Ectodermal cell (in vitro differentiated cells): Measurements from ENCODE around the gene SPIN1.

ENCODE experiments used
- H3K27ac ChIP-seq: 2 replicates; pipeline ENCODE4 v1.7.0; 2013; ENCODE audit warnings: mild to moderate bottlenecking, low read depth, low read length; ENCODE audit not compliant: insufficient read depth, poor library complexity, severe bottlenecking
- H3K27me3 ChIP-seq: 2 replicates; pipeline ENCODE4 v1.7.0; 2013; ENCODE audit warnings: mild to moderate bottlenecking, low read length; ENCODE audit not compliant: insufficient read depth, control insufficient read depth, poor library complexity, severe bottlenecking
- H3K36me3 ChIP-seq: one replicate; pipeline ENCODE4 v1.7.0; 2013; ENCODE audit warnings: low read length; ENCODE audit not compliant: control insufficient read depth, insufficient read depth
- H3K4me1 ChIP-seq: one replicate; pipeline ENCODE4 v1.7.0; 2013; ENCODE audit warnings: low read length; ENCODE audit not compliant: control insufficient read depth, insufficient read depth
- H3K4me3 ChIP-seq: 2 replicates; pipeline ENCODE4 v1.7.0; 2013; ENCODE audit warnings: low read depth, low read length, control low read depth; ENCODE audit not compliant: insufficient read depth
- H3K9me3 ChIP-seq: 2 replicates; pipeline ENCODE4 v1.7.0; 2013; ENCODE audit warnings: mild to moderate bottlenecking, low read length, moderate library complexity; ENCODE audit not compliant: control insufficient read depth
- WGBS, 2 experiments: methylation state at CpG; one replicate each; pipeline ENCODE4 v1.1.7; 2013; ENCODE audit warnings: missing lambda C conversion rate in 2 of 2; 5-methylcytosine and 5-hydroxymethylcytosine counted together

Gene SPIN1

DNA sequence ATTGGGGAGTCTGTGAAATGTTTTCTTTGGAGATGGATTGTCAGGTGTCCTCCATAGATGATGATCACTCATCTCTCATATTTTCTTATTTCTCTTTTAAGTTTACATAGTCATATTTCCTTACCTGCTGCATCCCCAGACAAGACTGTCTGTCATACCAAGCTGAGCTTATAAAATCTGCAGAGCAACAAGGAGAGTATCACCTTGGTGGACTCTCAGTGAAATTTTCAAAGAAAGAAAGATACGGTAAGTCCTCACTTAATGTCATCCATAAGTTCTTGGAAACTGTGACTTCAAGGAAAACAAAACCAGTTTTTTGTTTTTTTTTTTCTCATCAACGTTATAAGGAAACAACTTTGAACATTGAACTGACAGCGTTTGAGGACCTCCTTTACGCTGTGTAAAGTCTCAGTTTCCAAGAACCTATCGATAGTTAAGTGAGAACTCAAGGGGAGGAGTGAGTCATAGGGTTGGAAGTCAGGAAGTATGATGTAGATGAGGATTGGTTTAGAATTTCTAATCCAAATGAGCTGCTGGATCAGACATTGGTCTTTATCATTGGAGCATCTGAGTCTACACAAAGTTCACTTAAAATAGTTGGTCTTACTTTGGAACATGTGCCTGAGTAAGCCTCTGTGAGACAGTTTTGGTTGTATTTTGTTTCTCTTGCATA, 45.5 kb downstream of the SPIN1 start:
- Histone ChIP-seq H3K4me3 (no peak overlapping the region), H3K27me3 (no peaks in the 10 kb centered on the region), H3K9me3 (no peaks in the 10 kb centered on the region), H3K4me1 (no peaks in the 10 kb centered on the region), H3K27ac (no peak overlapping the region), H3K36me3 (peaks cover 16% of the 10 kb centered on the region)
- 93 to 94% methylated on average over 5 of the region's 5 CpGs for WGBS, 2 experiments

DNA sequence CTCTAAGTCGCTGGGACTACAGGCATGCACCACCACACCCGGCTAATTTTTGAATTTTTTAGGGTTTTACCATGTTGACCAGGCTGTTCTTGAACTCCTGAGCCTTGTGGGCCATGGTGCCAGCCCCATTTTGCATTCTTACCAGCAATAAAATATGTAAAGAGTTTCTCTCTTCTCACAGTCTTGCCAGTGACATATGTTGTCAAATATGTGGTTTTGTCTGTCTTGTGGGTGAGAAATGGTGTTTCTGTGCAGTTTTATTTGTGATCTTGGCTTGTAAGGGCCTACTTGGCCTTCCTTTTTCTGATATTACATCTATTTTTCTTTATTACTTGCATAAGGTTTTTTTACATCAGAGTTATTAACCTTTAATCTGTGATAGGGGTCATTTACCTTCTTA, 47.1 kb downstream of the SPIN1 start:
- H3K36me3 ChIP-seq, result peaks cover 16% of the 10 kb centered on the region
- H3K4me3 ChIP-seq, result no peak overlapping the region
- no peaks in the 10 kb centered on the region for H3K9me3 ChIP-seq
- 93 to 94% methylated on average over 2 of the region's 2 CpGs for WGBS, 2 experiments
- H3K4me1 ChIP-seq, result no peaks in the 10 kb centered on the region
- H3K27me3 ChIP-seq, result no peaks in the 10 kb centered on the region
- H3K27ac ChIP-seq, result no peak overlapping the region

DNA sequence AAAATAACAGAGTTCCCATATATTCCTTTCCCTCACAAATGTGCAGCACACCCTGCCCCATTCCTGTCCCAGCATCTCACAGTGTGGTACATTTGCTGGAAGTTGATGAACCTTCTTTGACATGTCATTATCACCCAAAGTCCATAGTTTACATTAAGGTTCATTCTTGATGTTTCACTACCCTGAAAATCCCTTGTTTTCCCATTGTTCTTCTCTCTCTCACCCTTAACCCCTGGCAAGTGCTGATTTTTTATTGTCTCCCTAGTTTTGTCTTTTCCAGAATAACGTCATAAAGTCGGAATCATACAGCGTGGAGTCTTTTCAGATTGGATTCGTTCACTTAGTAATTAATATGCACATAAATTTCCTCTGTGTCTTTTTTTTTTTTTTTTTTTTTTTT, 48.1 kb downstream of the SPIN1 start:
- Histone ChIP-seq H3K36me3 (peaks cover 19% of the 10 kb centered on the region), H3K4me3 (no peak overlapping the region), H3K27ac (no peak overlapping the region), H3K27me3 (no peaks in the 10 kb centered on the region), H3K4me1 (no peaks in the 10 kb centered on the region), H3K9me3 (no peaks in the 10 kb centered on the region)
- WGBS, 2 experiments, result 94 to 100% methylated on average over 2 to 4 of the region's 4 CpGs

DNA sequence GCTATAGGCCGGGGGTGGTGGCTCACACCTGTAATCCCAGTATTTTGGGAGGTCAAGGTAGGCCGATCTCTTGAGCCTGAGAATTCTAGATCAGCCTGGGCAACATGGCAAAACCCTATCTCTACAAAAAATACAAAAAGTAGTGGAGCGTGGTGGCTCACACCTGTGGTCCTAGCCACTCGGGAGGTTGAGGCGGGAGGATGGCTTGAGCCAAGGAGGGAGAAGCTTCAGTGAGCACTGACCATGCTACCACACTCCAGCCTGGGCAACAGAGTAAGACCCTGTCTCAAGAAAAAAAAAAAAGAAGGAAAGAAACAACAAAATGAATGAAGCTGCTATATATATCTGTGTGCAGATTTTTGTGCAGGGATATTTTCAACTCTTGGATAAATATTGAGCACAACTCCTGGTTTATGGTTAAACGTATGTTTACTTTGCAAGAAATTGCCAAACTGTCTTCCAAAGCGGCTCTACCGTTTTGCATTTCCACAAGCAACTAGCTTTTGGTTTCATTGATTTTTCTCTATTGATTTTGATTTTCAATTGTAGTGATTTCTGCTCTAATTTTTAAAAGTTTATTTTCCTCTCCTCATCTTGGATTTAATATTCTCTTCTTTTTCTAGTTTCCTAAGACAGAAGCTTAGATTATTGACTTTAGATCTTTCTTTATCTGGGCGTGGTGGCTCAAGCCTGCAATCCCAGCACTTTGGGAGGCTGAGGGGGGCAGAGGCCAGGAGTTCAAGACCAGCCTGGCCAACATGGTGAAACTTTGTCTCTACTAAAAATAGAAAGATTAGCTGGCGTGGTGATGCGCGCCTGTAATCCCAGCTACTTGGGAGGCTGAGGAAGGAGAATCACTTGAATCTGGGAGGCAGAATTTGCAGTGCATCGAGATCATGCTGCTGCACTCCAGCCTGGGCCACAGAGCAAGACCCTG, 49.2 kb downstream of the SPIN1 start:
- no peaks in the 10 kb centered on the region for H3K4me1 ChIP-seq
- no peaks in the 10 kb centered on the region for H3K9me3 ChIP-seq
- H3K36me3 ChIP-seq, result peaks cover 19% of the 10 kb centered on the region
- H3K4me3 ChIP-seq, result no peak overlapping the region
- 96 to 97% methylated on average over 13 of the region's 13 CpGs for WGBS, 2 experiments
- no peaks in the 10 kb centered on the region for H3K27me3 ChIP-seq
- H3K27ac ChIP-seq, result no peak overlapping the region

DNA sequence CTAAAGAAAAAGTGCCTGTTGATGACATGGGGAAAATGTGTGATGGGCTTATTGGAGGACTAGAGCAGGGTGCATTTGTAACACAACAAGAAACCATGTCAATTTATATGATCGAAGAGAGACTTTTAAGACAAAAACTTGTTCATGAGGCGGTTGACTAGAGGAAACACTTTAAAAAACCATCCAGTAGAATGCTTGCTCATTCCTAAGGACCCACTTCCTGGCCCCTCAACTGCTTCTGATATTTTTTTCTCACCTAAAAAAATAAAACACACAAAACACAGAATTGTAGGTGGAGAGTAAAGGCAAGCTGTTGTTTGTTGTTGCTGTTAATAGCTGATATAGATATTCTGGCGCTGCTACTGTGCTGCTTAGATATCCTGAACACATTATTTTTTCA, 50.6 kb downstream of the SPIN1 start:
- 91 to 96% methylated on average over 3 of the region's 3 CpGs for WGBS, 2 experiments
- Histone ChIP-seq H3K4me3 (no peak overlapping the region), H3K27me3 (no peaks in the 10 kb centered on the region), H3K9me3 (no peaks in the 10 kb centered on the region), H3K4me1 (no peaks in the 10 kb centered on the region), H3K27ac (no peak overlapping the region), H3K36me3 (peaks cover 14% of the 10 kb centered on the region)

DNA sequence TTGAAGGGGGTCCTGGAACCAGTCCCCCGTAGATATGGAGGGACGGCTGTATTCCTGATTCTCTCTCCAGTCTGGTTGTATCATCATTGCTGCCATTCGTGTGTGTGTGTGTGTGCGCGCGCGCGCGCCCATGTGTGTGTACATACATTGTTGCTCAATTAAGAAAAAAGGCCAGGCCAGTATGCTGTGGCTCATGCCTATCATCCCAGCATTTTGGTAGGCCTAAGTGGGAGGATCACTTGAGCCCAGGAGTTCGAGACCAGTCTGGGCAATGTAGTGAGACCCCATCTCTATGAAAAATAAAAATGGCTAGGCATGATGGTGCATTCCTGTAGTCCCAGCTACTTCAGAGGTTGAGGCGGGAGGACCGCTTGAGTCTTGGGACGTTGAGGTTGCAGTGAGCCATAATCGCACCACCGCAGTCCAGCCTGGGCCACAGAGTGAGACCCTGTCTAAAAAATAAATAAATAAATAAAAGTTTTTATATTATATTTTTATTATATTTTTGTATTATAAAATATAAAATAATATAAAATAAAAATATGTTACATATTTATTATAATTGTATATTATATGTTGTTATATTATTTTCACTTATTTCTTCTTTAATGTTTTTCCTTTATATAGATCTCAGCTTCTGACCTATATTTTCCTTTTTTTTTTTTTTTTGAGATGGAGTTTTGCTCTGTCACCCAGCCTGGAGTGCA, 53.2 kb downstream of the SPIN1 start:
- Histone ChIP-seq H3K27ac (no peak overlapping the region), H3K4me3 (no peak overlapping the region), H3K36me3 (peaks cover 5% of the 10 kb centered on the region), H3K27me3 (no peaks in the 10 kb centered on the region), H3K4me1 (no peaks in the 10 kb centered on the region), H3K9me3 (no peaks in the 10 kb centered on the region)
- 81 to 86% methylated on average over 12 to 13 of the region's 15 CpGs for WGBS, 2 experiments

DNA sequence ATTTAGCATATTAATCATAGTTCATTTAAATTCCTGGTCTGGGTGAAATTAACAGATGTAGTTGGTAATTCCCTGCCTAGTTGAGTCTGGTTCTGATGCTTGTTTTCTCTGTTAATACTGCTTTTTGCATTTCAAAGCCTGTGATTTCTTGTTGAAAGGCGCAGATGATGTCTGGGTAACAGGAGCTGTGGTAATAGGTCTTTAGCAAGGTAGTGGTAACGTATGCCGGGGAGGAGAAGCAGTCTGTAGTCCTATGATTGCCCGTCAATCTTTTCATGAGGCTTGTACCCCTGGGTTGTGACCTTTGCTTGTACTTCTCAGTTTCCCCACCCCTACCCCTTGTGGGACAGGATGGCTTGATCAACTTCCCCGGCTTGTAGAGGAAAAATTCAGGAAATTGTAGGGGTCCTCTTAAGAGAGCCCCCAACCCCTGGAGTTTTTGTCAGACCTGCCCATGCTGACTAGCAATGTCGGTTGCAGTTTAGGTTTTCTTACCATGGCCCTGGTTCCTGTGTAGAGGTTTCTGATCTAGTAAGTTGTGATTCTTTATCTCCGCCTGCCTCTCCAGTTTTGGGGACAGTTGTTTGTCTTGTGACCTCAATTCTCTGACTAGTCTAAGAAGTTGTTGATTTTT, 55.4 kb downstream of the SPIN1 start:
- H3K27me3 ChIP-seq, result no peaks in the 10 kb centered on the region
- 64 to 65% methylated on average over 7 of the region's 7 CpGs for WGBS, 2 experiments
- no peaks in the 10 kb centered on the region for H3K4me1 ChIP-seq
- peaks cover 3% of the 10 kb centered on the region for H3K36me3 ChIP-seq
- H3K27ac ChIP-seq, result no peak overlapping the region
- H3K9me3 ChIP-seq, result no peaks in the 10 kb centered on the region
- no peak overlapping the region for H3K4me3 ChIP-seq

DNA sequence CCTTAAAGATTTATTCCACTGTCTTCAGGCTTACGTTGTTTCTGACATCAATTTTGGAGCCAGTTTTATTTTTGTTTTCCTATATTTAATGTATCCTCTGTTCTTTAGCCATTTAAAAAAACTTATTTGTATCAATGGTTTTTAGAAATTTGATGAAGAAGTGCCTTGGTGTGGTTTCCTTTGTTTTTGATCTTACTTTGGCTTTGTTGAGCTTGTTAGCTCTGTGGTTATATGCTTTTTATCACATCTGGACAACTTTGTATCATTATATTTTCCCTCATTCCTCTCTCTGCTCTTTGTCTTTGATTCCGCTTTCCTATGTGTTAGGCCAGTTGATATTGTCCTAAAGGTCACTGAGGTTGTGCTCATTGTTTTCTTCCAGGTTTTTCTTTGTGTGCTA, 58.5 kb downstream of the SPIN1 start:
- no peak overlapping the region for H3K27ac ChIP-seq
- WGBS, 2 experiments, result 83 to 91% methylated on average over 1 to 2 of the region's 2 CpGs
- H3K4me3 ChIP-seq, result no peak overlapping the region
- peaks cover 4% of the 10 kb centered on the region for H3K36me3 ChIP-seq
- no peaks in the 10 kb centered on the region for H3K9me3 ChIP-seq
- no peaks in the 10 kb centered on the region for H3K4me1 ChIP-seq
- no peaks in the 10 kb centered on the region for H3K27me3 ChIP-seq

DNA sequence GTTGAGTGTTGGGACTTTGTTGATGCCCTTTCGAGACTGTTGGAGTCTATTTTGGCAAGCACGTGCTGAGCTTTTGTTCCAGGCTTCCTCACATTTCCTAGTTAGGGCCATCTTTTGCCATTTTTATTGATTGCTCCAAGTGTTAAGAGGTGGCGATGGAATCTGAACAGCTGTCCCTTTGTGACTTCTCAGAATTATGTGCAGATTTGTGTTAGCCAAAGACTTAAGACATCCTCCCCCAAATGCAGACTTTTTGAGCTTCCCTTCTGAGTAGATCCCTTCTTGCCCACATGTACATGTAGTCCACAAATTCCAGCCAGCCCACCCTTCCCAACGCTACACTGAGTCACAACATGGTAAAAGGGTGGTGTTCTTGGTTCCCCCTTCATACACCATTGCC, 59.2 kb downstream of the SPIN1 start:
- H3K27me3 ChIP-seq, result no peaks in the 10 kb centered on the region
- H3K27ac ChIP-seq, result no peak overlapping the region
- no peaks in the 10 kb centered on the region for H3K9me3 ChIP-seq
- no peak overlapping the region for H3K4me3 ChIP-seq
- 88 to 92% methylated on average over 4 of the region's 4 CpGs for WGBS, 2 experiments
- no peaks in the 10 kb centered on the region for H3K4me1 ChIP-seq
- H3K36me3 ChIP-seq, result peaks cover 4% of the 10 kb centered on the region
